Natural killer cell (primary cell): Measurements from ENCODE around the gene CDH23. TPM values are rescaled to one million over a fixed set of nuclear protein-coding genes. Genes with fewer than 3 reads are reported as not detected.

Source experiments
- ATAC-seq, 3 donors: fragments of 150-1000 bp in 2 of 3; fragments of 200-7000 bp in 1 of 3; cut with Tn5 transposase; 1 replicate in 1 of 3; 2 replicates in 2 of 3; pipeline ENCODE4 v1.10.0; 2021; ENCODE audit warnings: mild to moderate bottlenecking in 2 of 3, moderate library complexity in 2 of 3
- DNase-seq, 2 donors: peaks; one replicate each; pipeline versions ENCODE4 v3.0.0 to v3.0.0-alpha.2; 2013 to 2021; ENCODE audit warnings: mixed read lengths in 1 of 2
- H3K27ac ChIP-seq: one replicate; pipeline ENCODE4 v1.5.1; 2013; ENCODE audit warnings: mild to moderate bottlenecking, low read length
- H3K27me3 ChIP-seq: one replicate; pipeline ENCODE4 v1.6.1; 2013; ENCODE audit warnings: low read length; ENCODE audit not compliant: control insufficient read depth, insufficient read depth
- H3K36me3 ChIP-seq: one replicate; pipeline ENCODE4 v1.6.1; 2013; ENCODE audit warnings: low read length; ENCODE audit not compliant: control insufficient read depth, insufficient read depth
- H3K4me1 ChIP-seq: one replicate; pipeline ENCODE4 v1.6.1; 2013; ENCODE audit warnings: low read length; ENCODE audit not compliant: control insufficient read depth, insufficient read depth
- H3K4me3 ChIP-seq: one replicate; pipeline ENCODE4 v1.5.1; 2013; ENCODE audit warnings: low read length
- H3K9me3 ChIP-seq: one replicate; pipeline ENCODE4 v1.6.1; 2013; ENCODE audit warnings: low read length; ENCODE audit not compliant: control insufficient read depth, insufficient read depth
- H3K27ac Mint-ChIP-seq, 2 donors: one replicate each; pipeline ENCODE4 v1.8.0; 2022; ENCODE audit warnings: mild to moderate bottlenecking in 2 of 2, mixed read lengths in 2 of 2, moderate library complexity in 1 of 2
- H3K27me3 Mint-ChIP-seq, 2 donors: one replicate each; pipeline ENCODE4 v1.8.0; 2022; ENCODE audit warnings: low read depth in 2 of 2, mixed read lengths in 2 of 2
- H3K36me3 Mint-ChIP-seq: one replicate; pipeline ENCODE4 v1.8.0; 2022; ENCODE audit warnings: mixed read lengths
- H3K4me1 Mint-ChIP-seq, 2 donors: one replicate each; pipeline ENCODE4 v1.8.0; 2022; ENCODE audit warnings: mixed read lengths in 2 of 2
- H3K4me3 Mint-ChIP-seq: one replicate; pipeline ENCODE4 v1.8.0; 2022; ENCODE audit warnings: mild to moderate bottlenecking, moderate library complexity, mixed read lengths
- H3K9me3 Mint-ChIP-seq, 2 donors: one replicate each; pipeline ENCODE4 v1.8.0; 2022; ENCODE audit warnings: mixed read lengths in 2 of 2
- CTCF ChIP-seq: fragments of 200-600 bp; IDR thresholded peaks from one replicate; pipeline ENCODE4 v1.8.0; 2022; ENCODE audit warnings: antibody characterized with exemption
- WGBS: methylation state at CpG from one replicate; pipeline ENCODE4 v1.1.7; 2013; ENCODE audit warnings: missing lambda C conversion rate; ENCODE audit not compliant: insufficient coverage; 5-methylcytosine and 5-hydroxymethylcytosine counted together
- intact Hi-C: fragments of 100-400 bp; cut with micrococcal nuclease; formaldehyde crosslinking; loops from one replicate; pipeline ENCODE4 v1.14.2; 2022
- total RNA-seq, 4 donors: library from RNA; stranded (reverse); fragments of 120-200 nt in 1 of 4; gene quantifications; one replicate each; pipeline versions ENCODE4 v1.2.3 to v1.2.4, GENCODE V29; 2013 to 2022

CDH23 gene
- total RNA-seq, 3 donors from 2014 or later (not counting 1 experiment from before 2014, with no cell fraction given): 1.2 to 6.0 (median 4.3) TPM

- Histone ChIP-seq H3K4me3 (peak overlapping the region; percentile 95), H3K27ac (peak overlapping the region; percentile 96), H3K36me3 (peaks cover 18% of the 10 kb centered on the region), H3K27me3 (no peaks in the 10 kb centered on the region), H3K9me3 (no peaks in the 10 kb centered on the region), H3K4me1 (peaks cover 94% of the 10 kb centered on the region)
- peak in 1 of 2 donors; percentile 43 for DNase-seq
- no peak for TF ChIP-seq CTCF
- 8% methylated on average over 2 of the region's 2 CpGs for whole genome bisulfite sequencing
- Mint-ChIP-seq H3K4me3 (peak overlapping the region; percentile 85), H3K27me3 (no peaks in the 10 kb centered on the region), H3K4me1 (peaks cover 66 to 84% of the 10 kb centered on the region in 2 donors), H3K9me3 (no peaks in the 10 kb centered on the region), H3K36me3 (no peaks in the 10 kb centered on the region), H3K27ac (peak overlapping the region; percentile 98)
- no peak for ATAC-seq
- intact Hi-C loops: loop anchor here (2.0 kb wide), 2 partner anchors 45 to 79 kb away; partner anchors contain the start of gene PSAP
Observed at GRCh38 chr10:71771821-71772617, 375.3 kb downstream of the CDH23 start.

GRCh38 chr10:71772832-71773220 is 376.1 kb downstream of the CDH23 start:
- intact Hi-C loops: loop anchor here (2.0 kb wide), 2 partner anchors 46 to 78 kb away; partner anchors contain the start of gene PSAP
- H3K4me1 Mint-ChIP-seq: peaks cover 58 to 76% of the 10 kb centered on the region in 2 donors
- peak overlapping the region; percentile 95 for H3K4me3 ChIP-seq
- peak overlapping the region; percentile 98 for H3K27ac Mint-ChIP-seq
- H3K4me1 ChIP-seq: peaks cover 88% of the 10 kb centered on the region
- H3K9me3 ChIP-seq: no peaks in the 10 kb centered on the region
- no peaks in the 10 kb centered on the region for H3K27me3 Mint-ChIP-seq
- peak overlapping the region; percentile 85 for H3K4me3 Mint-ChIP-seq
- no peak for TF ChIP-seq CTCF
- H3K36me3 Mint-ChIP-seq: no peaks in the 10 kb centered on the region
- peak overlapping the region; percentile 96 for H3K27ac ChIP-seq
- peaks cover 12% of the 10 kb centered on the region for H3K36me3 ChIP-seq
- WGBS: 11% methylated on average over 4 of the region's 4 CpGs
- H3K9me3 Mint-ChIP-seq: no peaks in the 10 kb centered on the region
- no peaks in the 10 kb centered on the region for H3K27me3 ChIP-seq
- no peak for ATAC-seq
- DNase-seq: no peak

GRCh38 chr10:71773221-71773971 is 376.7 kb downstream of the CDH23 start, which contains the start of gene VSIR:
Gene VSIR, minus strand, starts transcription at chr10:71773520. Its CDS starts 81 bp downstream, at chr10:71773439.
- intact Hi-C loops: loop anchor here (2.0 kb wide), 2 partner anchors 47 to 77 kb away; partner anchors contain the start of gene PSAP
- peak; percentile 82 to 94 (median 86) for ATAC-seq
- Histone ChIP-seq H3K4me1 (peaks cover 82% of the 10 kb centered on the region), H3K9me3 (no peaks in the 10 kb centered on the region), H3K27me3 (no peaks in the 10 kb centered on the region), H3K4me3 (peak within 1 kb of the TSS; percentile 95), H3K27ac (peak within 1 kb of the TSS; percentile 96), H3K36me3 (peaks cover 10% of the 10 kb centered on the region)
- H3K4me1 Mint-ChIP-seq: peaks cover 52 to 71% of the 10 kb centered on the region in 2 donors
- H3K4me3 Mint-ChIP-seq: peak within 1 kb of the TSS; percentile 85
- WGBS: under 1% methylated on average over 55 of the region's 55 CpGs
- peak; percentile 96 to 99 for DNase-seq
- H3K27me3 Mint-ChIP-seq: no peaks in the 10 kb centered on the region
- no peaks in the 10 kb centered on the region for H3K9me3 Mint-ChIP-seq
- peak; percentile 92 for TF ChIP-seq CTCF
- no peaks in the 10 kb centered on the region for H3K36me3 Mint-ChIP-seq
- H3K27ac Mint-ChIP-seq: peak within 1 kb of the TSS; percentile 98
